LNCaP clone FGC (cell line): Measurements from ENCODE around the gene TAOK1.

Experiments
- DNase-seq: peaks from one replicate; pipeline ENCODE4 v3.0.0-alpha.2; 2011; ENCODE audit warnings: low read depth
- H3K4me3 ChIP-seq: 2 replicates; pipeline ENCODE4 v1.5.1; 2011; ENCODE audit warnings: mild to moderate bottlenecking, low read depth, low read length, control low read depth
- CTCF ChIP-seq: IDR thresholded peaks from 2 replicates; pipeline ENCODE4 v1.5.1; 2012; ENCODE audit warnings: mild to moderate bottlenecking; ENCODE audit not compliant: control insufficient read depth, insufficient read depth; ENCODE audit errors: extremely low read depth

Gene TAOK1

GRCh38 chr17:29504711-29505110 is 114.5 kb downstream of the TAOK1 start:
- H3K4me3 ChIP-seq = no peak overlapping the region
- no peak for DNase-seq
- TF ChIP-seq CTCF = no peak

GRCh38 chr17:29505836-29506235 is 115.7 kb downstream of the TAOK1 start:
- DNase-seq = no peak
- H3K4me3 ChIP-seq = no peak overlapping the region
- TF ChIP-seq CTCF = no peak

- H3K4me3 ChIP-seq = no peak overlapping the region
- DNase-seq = no peak
- no peak for TF ChIP-seq CTCF
Measured at GRCh38 chr17:29510953-29511352, 120.8 kb downstream of the TAOK1 start.

GRCh38 chr17:29514792-29515191 is 124.6 kb downstream of the TAOK1 start:
- DNase-seq = no peak
- no peak overlapping the region for H3K4me3 ChIP-seq
- TF ChIP-seq CTCF = no peak

GRCh38 chr17:29518359-29518758 is 128.2 kb downstream of the TAOK1 start:
- TF ChIP-seq CTCF = no peak
- no peak for DNase-seq
- no peak overlapping the region for H3K4me3 ChIP-seq

GRCh38 chr17:29524692-29525091 is 134.5 kb downstream of the TAOK1 start:
- DNase-seq = no peak

GRCh38 chr17:29526322-29526721 is 136.2 kb downstream of the TAOK1 start:
- DNase-seq = no peak

More at GRCh38 chr17:29524692-29525091, 134.5 kb downstream of the TAOK1 start:
- no peak for TF ChIP-seq CTCF
- no peak overlapping the region for H3K4me3 ChIP-seq

More at GRCh38 chr17:29526322-29526721, 136.2 kb downstream of the TAOK1 start:
- no peak for TF ChIP-seq CTCF
- no peak overlapping the region for H3K4me3 ChIP-seq
